SU-DHL-6 (cell line): ENCODE results near the gene CCM2.

ENCODE experiments used
- H2AFZ ChIP-seq: fragments of 200-600 bp; sonication (generic); 2 replicates; pipeline ENCODE4 v1.6.1; 2014; ENCODE audit warnings: low read depth, mild to moderate bottlenecking, moderate library complexity, mixed read lengths, antibody characterized with exemption, low read length; ENCODE audit not compliant: severe bottlenecking
- H3F3A ChIP-seq: fragments of 200-600 bp; shearing (Covaris generic); 2 replicates; pipeline ENCODE4 v1.6.0; 2016; ENCODE audit warnings: antibody characterized with exemption, mild to moderate bottlenecking; ENCODE audit not compliant: insufficient read depth
- H3K27ac ChIP-seq: fragments of 200-600 bp; sonication (generic); 2 replicates; pipeline ENCODE4 v1.5.1; 2016; ENCODE audit warnings: low read depth, mild to moderate bottlenecking, low read length, moderate library complexity, mixed read lengths
- H3K27me3 ChIP-seq: fragments of 200-600 bp; sonication (generic), shearing (Covaris generic); 2 replicates; pipeline ENCODE4 v1.6.0; 2014; ENCODE audit warnings: mild to moderate bottlenecking, low read length
- H3K36me3 ChIP-seq: fragments of 200-600 bp; sonication (generic); 2 replicates; pipeline ENCODE4 v1.6.1; 2014; ENCODE audit warnings: mild to moderate bottlenecking, low read length, mixed read lengths
- H3K4me2 ChIP-seq: fragments of 300-600, 200-600 bp; shearing (Covaris generic), sonication (generic); 2 replicates; pipeline ENCODE4 v1.6.0; 2014; ENCODE audit warnings: low read length, low read depth, mild to moderate bottlenecking; ENCODE audit not compliant: poor library complexity, severe bottlenecking
- H3K4me3 ChIP-seq: fragments of 200-600 bp; sonication (generic); 2 replicates; pipeline ENCODE4 v1.5.1; 2014; ENCODE audit warnings: antibody characterized with exemption, low read length, mild to moderate bottlenecking, mixed read lengths; ENCODE audit not compliant: insufficient read depth, poor library complexity, severe bottlenecking
- H3K79me2 ChIP-seq: fragments of 200-600 bp; sonication (generic); 2 replicates; pipeline ENCODE4 v1.6.1; 2014; ENCODE audit warnings: mild to moderate bottlenecking, low read length, moderate library complexity; ENCODE audit not compliant: insufficient read depth
- H3K9ac ChIP-seq: fragments of 200-600 bp; sonication (generic); 2 replicates; pipeline ENCODE4 v1.7.0; 2014; ENCODE audit warnings: mild to moderate bottlenecking, low read length
- H3K9me2 ChIP-seq: fragments of 200-600 bp; sonication (generic); replicated peaks from 2 replicates; pipeline ENCODE4 v1.6.1; 2014; ENCODE audit warnings: low read length; ENCODE audit not compliant: insufficient read depth
- H3K9me3 ChIP-seq: fragments of 200-600 bp; sonication (generic); 2 replicates; pipeline ENCODE4 v1.6.1; 2014; ENCODE audit warnings: low read length, mixed read lengths; ENCODE audit not compliant: insufficient read depth
- H4K20me1 ChIP-seq: fragments of 200-600 bp; sonication (generic); 2 replicates; pipeline ENCODE4 v1.6.1; 2014; ENCODE audit warnings: low read depth, mild to moderate bottlenecking, antibody characterized with exemption, low read length, moderate library complexity, mixed read lengths
- EZH2phosphoT487 ChIP-seq: fragments of 200-600 bp; sonication (generic), shearing (Covaris generic); conservative IDR thresholded peaks from 2 replicates; pipeline ENCODE4 v1.6.1; 2018; ENCODE audit warnings: mild to moderate bottlenecking, antibody characterized with exemption, low read length, moderate library complexity, mixed read lengths
- TF ChIP-seq, protein P1 (sequence below): fragments of 200-600 bp; sonication (generic); IDR thresholded peaks from one replicate; pipeline ENCODE4 v1.5.1; 2017; ENCODE audit warnings: antibody characterized with exemption, mild to moderate bottlenecking, low read length, moderate library complexity; ENCODE audit not compliant: insufficient read depth, poor library complexity, severe bottlenecking

The CCM2 gene

DNA sequence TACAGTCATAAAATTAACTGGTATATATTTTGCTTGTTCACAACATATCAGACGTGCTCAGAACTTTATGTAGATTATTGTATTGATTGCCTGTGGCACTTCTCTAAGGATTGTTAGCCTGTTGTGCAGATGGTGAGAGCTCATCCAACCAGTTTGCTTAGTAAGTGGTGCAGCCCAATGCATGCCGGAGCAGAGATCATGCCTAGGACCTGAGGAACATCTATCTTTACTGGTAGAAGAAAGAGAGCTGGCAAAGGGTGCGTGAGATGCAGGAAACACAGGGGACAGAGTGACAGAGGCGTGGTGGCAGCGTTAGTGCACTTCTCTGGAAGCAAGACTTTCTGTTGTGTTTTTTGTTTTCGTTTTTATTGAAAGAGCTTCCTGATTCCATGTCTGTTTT lies 35.9 kb downstream of the CCM2 start:
- no peak overlapping the region for H3K4me2 ChIP-seq

DNA sequence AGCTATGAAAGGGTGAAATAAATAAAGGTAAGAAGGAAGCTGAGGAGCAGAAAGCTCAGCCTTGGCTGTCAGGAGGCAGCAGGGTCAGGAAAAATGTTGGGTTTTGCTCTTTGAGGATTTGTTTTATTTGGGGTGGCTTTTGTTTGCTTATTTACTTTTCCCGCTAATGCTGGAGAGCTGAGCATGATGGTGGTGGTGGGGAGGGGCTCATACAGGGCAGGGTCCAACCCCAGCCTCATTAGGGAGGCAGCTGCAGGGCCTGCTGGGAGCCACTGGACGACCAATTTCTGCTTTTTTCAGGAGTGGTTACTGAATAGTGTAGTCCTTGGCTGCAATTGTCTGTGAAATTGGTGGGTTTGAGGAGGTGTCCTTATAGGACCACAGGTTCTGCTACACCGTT lies 36.3 kb downstream of the CCM2 start:
- H3K27me3 ChIP-seq, result no peaks in the 10 kb centered on the region
- no peak overlapping the region for H3K27ac ChIP-seq
- no peak overlapping the region for H2AFZ ChIP-seq
- H3K4me2 ChIP-seq, result no peak overlapping the region
- peaks cover 88% of the 10 kb centered on the region for H3K79me2 ChIP-seq
- H3F3A ChIP-seq, result no peaks in the 10 kb centered on the region
- TF ChIP-seq EZH2phosphoT487, result no peak
- TF ChIP-seq, protein P1, sequence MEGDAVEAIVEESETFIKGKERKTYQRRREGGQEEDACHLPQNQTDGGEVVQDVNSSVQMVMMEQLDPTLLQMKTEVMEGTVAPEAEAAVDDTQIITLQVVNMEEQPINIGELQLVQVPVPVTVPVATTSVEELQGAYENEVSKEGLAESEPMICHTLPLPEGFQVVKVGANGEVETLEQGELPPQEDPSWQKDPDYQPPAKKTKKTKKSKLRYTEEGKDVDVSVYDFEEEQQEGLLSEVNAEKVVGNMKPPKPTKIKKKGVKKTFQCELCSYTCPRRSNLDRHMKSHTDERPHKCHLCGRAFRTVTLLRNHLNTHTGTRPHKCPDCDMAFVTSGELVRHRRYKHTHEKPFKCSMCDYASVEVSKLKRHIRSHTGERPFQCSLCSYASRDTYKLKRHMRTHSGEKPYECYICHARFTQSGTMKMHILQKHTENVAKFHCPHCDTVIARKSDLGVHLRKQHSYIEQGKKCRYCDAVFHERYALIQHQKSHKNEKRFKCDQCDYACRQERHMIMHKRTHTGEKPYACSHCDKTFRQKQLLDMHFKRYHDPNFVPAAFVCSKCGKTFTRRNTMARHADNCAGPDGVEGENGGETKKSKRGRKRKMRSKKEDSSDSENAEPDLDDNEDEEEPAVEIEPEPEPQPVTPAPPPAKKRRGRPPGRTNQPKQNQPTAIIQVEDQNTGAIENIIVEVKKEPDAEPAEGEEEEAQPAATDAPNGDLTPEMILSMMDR, result no peak
- no peaks in the 10 kb centered on the region for H3K9me3 ChIP-seq
- H3K9me2 ChIP-seq, result no peaks in the 10 kb centered on the region
- H4K20me1 ChIP-seq, result peaks cover 41% of the 10 kb centered on the region
- H3K4me3 ChIP-seq, result no peak overlapping the region
- H3K36me3 ChIP-seq, result peaks cover 34% of the 10 kb centered on the region
- H3K9ac ChIP-seq, result no peak overlapping the region

More for the DNA sequence above, 35.9 kb downstream of the CCM2 start:
- TF ChIP-seq EZH2phosphoT487, result no peak
- TF ChIP-seq, protein P1, result no peak
- Histone ChIP-seq H4K20me1 (peaks cover 41% of the 10 kb centered on the region), H2AFZ (no peak overlapping the region), H3K79me2 (peaks cover 88% of the 10 kb centered on the region), H3K4me3 (no peak overlapping the region), H3K27ac (no peak overlapping the region), H3F3A (no peaks in the 10 kb centered on the region), H3K9me2 (no peaks in the 10 kb centered on the region), H3K27me3 (no peaks in the 10 kb centered on the region), H3K9ac (no peak overlapping the region), H3K9me3 (no peaks in the 10 kb centered on the region), H3K36me3 (peaks cover 30% of the 10 kb centered on the region)

DNA sequence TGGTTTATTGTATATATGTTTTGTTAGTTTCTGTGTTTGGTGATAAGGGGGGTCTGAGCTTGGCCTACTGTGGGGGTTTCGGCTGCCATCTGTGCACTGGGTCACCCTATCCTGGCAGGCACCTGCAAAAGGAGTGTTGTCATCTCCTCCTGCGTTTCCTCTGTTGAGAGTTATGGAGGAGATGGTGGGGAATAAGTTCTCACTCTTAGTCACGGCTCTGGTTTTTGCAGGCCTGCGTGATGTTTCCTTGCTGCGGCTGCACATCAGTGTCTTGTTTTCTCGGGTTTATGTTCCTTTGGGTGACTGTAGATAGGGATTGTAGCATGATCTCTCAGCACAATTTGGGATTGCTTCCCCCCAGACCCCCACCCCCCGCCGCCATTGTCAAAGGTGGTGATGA lies 36.8 kb downstream of the CCM2 start:
- no peak overlapping the region for H3K4me3 ChIP-seq
- no peak overlapping the region for H3K4me2 ChIP-seq
- H3K9me3 ChIP-seq, result no peaks in the 10 kb centered on the region
- H3K36me3 ChIP-seq, result peaks cover 37% of the 10 kb centered on the region
- H2AFZ ChIP-seq, result no peak overlapping the region
- H3K9ac ChIP-seq, result no peak overlapping the region
- no peaks in the 10 kb centered on the region for H3K27me3 ChIP-seq
- TF ChIP-seq EZH2phosphoT487, result no peak
- TF ChIP-seq, protein P1, result no peak
- peaks cover 88% of the 10 kb centered on the region for H3K79me2 ChIP-seq
- no peaks in the 10 kb centered on the region for H3K9me2 ChIP-seq
- no peaks in the 10 kb centered on the region for H3F3A ChIP-seq
- no peak overlapping the region for H3K27ac ChIP-seq
- H4K20me1 ChIP-seq, result peaks cover 41% of the 10 kb centered on the region
